HG02678 (cell line): ENCODE measurements around the gene CCND2.
A peak's percentile ranks its signal among the peaks of the same experiment; 100 is the strongest.

Experiments used
- ATAC-seq: cut with Tn5 transposase; IDR thresholded peaks from one replicate; pipeline ENCODE4 v1.9.1; 2021; ENCODE audit warnings: mild to moderate bottlenecking, moderate library complexity; ENCODE audit not compliant: unreplicated experiment

The CCND2 gene

DNA sequence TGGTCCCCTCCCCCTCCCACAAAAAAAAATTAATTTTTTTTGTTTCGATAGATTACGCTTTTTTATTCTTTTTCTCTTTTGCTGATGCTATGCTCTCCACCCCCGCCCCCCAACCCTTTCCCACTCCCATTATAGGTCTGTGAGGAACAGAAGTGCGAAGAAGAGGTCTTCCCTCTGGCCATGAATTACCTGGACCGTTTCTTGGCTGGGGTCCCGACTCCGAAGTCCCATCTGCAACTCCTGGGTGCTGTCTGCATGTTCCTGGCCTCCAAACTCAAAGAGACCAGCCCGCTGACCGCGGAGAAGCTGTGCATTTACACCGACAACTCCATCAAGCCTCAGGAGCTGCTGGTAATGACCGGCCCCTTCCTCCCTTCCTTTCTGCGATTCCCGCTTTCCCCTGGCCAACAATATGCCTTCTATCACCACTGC is 2.3 kb downstream of the CCND2 start:
- no peak for ATAC-seq

DNA sequence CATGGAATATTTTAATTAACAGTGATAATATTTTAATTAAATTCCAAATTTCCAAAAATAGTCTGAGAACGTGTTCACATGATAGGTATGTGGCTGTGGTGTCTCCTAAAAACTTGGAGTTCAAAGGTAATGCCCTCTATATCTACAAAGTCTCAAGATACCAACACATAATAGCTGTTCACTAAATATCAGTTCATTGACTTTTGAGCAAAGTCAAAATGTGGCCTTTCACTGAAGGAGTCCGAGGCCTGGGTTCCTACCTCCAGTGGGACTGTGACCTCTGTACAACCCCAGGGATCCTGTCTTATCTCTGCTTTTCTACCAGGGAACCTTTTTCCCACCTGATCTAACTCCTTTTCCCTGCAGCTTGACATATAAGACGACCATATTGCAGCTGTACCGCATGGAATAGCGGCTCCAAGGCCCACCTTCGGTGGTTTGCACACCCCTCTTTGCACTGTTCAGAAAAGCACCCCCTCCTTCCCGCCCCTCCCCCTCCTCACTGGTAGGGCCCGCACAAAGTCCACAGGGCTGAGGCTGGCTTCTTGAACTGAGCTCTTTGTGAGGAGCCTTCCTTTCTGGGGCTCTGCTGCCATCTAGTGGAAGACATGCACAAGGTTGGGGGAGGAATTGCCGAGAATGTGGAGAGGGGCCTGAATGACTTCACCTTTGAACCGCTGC is 3.1 kb downstream of the CCND2 start:
- ATAC-seq, result peak; percentile 38

DNA sequence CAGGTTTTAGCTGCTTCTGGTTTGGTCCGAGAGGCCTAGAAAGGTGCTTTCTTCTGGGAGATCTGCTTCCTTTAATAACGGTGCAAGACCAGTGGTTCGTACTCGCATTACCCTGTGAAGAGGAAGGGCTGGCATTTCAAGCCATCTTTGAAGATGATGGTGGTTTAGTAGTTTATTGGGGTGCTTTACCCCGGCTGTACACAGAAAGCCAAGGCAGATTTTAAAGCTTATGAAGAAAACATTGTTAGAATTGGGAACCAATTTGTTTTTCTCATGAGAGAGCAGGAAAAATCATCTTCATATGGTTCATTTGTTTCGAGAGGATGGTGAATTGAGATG is 3.6 kb downstream of the CCND2 start:
- ATAC-seq, result no peak

DNA sequence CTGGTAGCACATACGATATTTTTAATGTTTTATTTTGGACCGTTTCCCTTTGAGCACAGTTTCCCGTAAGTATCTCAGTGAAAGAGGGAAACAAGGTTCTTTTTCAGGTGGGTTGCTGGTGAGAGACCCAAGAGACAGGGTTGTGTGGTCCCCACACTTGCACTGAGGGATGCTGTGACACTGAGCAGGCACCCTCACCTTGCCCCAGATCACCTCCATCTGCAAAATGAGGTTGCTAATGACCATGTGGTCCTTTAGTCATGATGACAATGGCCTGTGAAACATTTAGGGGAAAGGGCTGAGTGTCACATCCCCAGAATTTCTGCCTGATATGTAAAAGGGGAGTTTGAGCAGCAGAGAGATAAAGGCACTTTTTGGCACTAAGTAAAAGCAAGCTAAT is 4.3 kb downstream of the CCND2 start:
- ATAC-seq, result no peak

DNA sequence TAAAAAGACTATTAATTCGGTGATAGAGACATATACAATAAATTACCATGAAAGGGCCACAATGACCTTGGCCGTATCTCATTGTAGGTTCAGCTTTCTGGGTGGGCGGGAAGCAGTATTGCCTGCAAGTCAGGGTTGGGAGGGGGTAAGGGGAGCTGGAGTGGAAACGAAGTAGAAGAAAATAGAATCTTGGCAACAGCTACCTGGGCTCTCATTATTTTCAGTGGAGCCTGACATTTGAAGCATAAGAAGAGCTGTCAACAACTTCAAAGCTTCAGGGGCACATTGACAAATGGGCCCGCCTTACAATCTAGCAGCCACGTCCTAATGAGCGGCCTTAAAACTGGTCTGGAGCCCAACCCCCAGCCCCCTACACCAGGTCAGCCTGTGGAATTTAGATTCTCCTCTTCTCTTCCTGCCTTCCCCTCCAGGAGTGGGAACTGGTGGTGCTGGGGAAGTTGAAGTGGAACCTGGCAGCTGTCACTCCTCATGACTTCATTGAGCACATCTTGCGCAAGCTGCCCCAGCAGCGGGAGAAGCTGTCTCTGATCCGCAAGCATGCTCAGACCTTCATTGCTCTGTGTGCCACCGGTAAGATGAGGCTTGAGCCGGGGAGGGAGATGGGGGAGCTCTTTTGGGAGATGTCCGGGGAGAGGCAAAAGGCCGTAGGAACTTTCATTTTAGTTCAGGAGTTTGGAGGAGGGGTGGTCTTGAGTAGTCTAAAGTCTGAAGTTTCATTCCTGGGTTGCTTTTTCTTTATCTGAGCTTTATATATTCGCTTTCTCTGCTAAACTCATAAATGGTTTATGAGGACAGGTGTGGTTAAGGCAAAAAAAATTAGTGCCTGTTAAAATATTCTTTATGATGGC is 5.0 kb downstream of the CCND2 start:
- no peak for ATAC-seq

DNA sequence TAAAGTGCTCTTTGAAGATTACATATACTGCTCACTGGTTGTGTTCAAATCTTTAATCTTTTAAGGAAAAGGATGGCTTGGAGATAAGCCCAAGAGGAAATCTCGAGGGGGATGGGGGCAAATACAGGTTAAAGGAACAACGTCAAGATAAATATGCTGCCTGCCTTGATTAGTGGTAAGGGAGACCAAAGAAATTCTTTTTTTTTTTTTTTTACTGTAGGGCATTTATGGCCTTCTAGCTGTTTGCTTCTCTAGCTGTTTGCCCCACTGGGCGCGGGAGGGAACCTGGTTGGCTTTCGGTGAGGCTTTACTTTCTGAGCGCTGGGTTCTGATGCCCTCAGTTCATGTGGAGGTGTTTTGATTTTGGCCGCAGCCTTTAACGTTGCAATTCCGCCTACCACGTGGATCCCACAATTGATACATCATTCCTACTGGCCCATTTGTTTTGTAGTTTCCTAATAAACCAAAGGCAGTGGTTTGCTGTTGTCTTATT is 5.7 kb downstream of the CCND2 start:
- no peak for ATAC-seq

DNA sequence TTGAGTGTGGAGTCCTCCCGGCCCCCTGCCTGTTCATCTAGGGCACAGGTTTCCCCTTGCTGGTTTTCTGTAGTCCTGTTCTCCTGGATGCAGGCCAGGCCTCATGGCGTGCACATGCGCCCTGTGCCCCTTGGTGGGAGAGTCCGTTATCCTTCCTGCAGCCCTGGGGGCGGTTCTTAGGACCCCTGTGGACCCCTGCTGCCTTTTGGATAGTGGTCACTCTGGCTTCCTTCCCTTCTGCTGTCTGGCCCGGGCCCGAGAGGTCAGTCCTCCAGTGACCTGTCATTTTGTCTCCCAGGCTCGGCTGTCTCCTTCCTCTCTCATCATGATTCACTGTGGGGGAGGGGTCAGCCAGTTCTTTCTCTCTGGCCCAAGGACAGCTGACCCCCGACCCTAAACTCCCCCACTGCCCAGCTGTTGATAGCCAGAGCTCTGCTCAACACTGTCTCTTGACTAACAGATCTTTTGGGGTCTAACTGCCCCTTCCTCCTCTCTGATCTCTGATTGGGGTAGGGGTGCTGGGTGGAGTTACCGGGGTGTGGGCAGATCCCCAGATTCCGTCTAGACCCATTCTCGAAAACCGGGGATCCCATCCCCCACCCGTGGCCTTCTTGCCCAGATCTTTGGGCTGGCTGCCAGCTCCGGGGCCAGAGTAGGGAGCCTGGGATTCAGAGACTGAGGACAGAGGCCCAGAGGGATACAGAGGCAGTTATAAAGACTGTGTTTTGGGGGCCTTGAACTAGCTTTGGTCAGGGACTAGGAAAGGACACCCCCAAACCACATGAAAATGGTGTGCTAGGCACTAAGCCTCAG is 7.0 kb downstream of the CCND2 start:
- ATAC-seq, result no peak

DNA sequence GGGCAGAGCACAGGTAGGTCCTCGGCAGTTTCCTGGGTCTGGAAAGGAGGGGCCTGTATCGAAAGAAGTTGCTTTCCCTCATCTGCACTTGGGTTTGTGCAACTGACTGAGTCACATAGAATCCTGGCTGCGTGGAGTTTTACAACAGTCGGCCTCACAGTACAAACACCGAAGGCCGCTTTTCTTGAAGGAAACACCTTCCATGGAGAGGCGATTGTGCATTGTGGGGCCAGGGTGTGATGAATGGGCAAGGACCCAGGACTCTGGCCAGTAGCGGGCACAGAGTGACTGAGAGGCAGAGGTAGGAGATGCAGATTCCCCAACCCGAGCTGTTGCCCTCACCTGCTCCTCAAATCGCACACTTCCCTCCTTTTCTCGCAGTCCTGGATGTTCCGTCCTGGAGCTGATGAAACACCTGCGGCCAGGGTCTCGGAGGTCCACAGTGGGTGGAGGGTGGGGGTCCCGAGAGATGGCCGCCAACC is 7.7 kb downstream of the CCND2 start:
- ATAC-seq, result no peak

DNA sequence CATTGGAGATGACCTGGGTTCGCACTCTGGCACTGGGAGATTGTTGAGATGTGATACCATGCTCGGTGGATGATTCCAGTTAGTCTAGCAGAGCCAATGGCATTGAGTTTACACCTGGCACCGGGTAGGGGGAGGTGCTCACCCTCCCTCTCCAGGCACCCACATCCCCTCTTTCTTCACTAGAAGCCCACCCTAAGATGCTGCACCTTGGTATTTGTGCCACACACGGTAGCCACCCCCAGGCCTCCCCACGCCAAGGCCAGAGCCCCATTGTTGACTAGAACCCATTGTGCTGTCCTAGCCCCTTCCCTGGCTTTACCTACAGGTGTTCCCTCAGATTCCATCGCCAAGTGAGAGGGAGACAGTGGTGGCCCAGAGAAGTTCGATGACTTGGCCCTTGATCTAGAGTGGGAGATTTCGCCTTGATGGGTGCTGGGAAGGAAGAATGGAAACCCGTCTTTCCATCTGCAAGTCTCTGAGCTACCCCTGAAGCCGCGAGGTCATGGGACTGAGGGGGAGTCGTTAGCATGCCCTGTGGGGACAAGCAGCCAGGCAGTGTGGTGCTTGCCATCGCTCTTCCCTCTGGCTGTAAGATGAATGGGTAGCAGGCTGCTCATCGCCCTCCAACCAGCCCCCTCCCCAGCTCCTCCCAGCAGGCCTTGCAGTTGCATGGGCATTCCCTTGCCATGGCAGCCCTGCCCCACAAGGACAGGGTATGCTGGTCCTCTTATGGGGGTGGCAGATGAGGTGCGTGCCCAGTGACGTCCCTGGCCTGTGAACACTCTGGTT is 8.7 kb downstream of the CCND2 start:
- no peak for ATAC-seq

DNA sequence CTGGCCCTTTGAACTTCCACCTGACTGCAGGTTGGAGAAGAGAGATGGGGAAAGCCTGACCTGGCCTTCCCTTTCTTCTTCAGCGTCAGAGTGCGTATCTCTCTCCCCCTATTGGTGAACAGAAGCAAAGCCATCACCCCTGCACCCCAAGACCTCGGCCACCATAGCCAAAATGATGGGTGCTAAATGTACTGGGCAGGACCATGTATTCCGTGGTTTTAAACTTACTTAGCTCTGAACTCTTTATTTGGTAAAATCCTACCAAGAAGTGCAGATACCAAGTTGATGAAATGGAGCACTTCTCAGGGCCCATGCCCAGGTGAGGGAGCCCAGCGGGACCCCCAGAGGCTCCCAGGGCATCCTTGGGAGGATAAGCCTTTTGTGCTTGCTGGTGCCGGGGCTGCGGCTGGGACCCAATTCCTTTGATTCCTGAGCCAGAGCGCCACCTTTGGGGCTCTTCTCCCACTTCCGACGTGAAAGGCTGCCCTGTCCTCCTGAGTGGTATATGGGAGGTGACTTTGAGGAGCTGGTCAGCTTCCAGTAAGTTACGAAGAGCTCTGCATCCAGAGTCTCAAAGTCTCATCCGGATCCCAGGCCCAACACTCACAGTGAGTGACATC is 9.4 kb downstream of the CCND2 start:
- no peak for ATAC-seq

DNA sequence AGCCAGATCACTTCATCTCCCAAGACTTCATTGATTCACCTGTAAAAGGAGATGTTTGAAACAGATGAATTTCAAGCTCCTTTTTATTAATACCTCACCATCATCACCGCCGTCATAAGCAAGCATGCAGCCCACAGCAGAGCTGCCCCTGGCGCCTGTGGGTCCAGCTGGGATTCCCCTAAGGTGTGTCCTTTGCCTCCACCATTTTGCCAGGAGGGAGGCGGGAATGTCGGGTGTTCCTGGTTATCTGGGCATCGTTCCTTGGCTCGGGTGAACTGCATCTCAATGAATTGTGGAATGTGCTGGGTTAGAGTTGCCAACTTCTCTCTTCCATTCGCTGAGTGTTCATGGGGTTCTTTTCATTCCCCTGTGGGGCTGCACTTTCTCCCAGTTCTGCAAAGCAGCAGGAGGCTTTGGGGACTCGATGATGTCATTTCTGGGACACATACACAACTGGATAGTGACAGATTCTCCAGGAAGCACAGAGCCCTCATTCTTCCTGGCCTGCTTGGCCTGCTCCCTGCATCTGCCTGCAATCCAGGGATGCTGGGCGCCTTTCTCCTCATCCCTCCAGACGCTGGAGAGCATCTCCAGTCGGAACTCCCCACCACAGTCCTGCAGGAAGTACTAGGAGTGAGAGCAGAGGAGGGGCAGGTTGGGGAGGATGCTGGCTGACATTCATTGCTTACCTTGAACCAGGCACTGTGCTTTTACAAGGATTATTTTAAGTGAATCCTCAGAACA is 10.1 kb downstream of the CCND2 start:
- no peak for ATAC-seq

DNA sequence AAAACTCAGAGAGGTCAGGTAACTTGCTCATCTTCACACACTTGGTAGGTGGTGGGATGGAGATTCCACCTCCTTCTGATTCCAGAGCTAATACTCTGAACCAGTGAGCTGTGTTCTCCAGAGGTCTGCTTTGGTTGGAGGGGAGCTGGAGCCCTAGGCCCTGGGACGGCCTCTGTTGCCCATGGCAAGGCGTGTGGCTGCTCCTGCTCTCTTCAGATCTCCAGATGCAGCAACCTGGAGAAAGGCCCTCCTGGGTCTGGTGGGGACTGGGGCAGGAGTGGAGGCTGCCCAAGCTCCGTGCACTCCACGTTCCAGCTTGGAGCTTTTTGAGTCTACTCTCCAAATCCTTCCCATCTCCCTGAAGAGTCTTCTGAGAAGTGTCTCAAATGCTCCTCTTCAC is 10.7 kb downstream of the CCND2 start:
- no peak for ATAC-seq

DNA sequence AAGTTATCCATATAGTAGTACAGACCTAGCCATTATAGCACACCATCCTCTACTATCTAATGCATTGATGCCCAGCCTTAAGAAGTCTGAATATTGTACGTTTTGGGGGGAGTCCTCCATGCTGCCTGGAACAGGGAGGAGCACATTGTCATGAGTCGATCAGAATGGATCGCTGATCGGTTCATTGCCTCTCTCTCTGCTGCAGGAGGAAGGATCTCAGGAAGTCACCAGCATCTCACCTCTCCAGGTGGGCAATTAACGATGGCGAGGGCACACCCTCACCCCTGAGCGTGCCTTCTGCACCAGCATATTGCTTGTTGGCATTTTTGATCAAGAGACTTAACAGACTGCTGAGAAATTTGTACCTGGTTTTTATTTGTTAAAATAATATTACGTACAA is 11.5 kb downstream of the CCND2 start:
- ATAC-seq, result no peak

DNA sequence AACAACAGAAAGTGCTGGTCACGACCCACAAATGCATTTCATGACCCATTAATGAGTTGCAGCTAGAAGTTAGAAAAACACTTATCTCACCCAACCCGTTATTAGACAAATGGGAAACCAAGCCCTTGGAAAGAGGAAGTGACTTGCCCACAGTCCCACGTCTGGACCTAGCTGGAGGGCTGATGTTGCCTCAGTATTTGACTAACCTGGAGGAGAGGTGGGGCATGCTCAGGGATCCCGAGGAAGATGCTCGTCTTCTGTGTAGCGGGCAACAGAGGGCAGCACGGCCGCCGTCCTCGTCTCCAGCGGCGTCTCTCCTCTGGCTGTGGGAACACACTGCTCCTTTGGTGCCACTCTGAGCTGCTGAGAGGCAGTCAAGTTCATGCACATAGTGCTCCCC is 12.7 kb downstream of the CCND2 start:
- no peak for ATAC-seq

DNA sequence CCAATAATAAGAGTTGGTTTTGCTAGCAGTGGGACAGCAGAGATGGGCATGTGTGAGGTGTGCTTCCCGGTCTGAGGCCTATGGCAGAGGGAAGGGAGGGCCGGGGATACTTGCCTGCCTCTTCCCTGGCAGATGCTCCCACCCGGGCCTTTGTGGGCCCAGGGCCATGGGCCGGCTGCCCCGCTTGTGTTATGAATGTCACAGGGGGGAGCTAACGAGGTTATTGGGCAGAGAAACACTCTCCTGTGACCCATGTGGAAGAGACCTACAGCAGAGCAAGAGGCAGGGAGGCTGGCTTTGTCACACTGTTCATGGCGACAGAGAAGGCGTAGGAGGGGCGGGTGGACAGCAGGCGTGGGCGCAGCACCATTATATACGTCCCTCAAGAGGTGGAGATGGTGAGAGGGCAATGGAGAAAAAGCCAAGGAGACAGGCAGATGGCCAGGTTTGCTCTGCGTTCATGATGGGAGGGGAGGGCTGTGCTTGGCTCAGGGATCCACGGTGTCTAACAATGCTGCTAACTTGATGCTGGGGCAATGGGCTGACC is 13.3 kb downstream of the CCND2 start:
- ATAC-seq, result no peak

DNA sequence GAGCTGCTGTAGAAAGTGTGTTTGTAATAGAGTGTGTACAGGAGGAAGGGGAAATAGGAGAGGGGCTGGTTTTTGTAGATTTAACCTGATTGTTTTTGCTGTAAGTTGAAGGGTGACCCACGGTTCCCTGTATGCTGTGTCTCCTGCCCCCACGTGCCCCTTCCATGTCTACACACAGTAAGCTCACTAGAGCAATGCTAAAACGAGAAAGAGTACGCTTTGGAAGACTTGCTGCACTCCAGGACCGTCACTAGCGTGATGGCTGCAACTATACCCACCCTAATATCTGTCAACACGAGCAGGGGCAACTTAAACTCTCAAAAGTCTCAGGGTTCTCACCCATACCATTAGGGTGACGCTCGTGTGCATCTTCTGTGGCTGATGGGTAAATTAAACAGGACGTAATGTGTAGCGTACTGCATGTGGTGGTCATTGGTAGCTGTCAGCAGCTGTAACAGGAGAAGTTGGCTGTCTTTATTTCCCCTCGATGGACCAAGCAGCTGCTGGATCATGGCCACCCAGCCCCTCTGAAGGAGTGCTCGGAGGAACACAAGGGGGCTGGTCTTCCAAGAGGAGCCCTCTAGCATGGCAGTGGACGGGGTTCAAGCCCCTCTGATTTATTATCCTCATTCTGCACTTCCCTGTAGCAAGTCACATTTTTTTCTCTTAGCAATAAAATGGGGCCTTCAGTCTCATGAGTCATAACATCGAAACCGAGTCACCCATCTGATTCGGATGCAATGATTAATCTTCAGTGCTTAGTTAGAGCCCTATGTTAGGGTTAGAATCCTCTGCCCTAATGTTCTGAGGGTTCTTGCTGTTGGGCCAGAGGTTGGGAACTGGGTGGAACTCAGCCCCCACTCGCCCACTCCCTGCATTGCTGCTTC is 14.0 kb downstream of the CCND2 start:
- no peak for ATAC-seq

DNA sequence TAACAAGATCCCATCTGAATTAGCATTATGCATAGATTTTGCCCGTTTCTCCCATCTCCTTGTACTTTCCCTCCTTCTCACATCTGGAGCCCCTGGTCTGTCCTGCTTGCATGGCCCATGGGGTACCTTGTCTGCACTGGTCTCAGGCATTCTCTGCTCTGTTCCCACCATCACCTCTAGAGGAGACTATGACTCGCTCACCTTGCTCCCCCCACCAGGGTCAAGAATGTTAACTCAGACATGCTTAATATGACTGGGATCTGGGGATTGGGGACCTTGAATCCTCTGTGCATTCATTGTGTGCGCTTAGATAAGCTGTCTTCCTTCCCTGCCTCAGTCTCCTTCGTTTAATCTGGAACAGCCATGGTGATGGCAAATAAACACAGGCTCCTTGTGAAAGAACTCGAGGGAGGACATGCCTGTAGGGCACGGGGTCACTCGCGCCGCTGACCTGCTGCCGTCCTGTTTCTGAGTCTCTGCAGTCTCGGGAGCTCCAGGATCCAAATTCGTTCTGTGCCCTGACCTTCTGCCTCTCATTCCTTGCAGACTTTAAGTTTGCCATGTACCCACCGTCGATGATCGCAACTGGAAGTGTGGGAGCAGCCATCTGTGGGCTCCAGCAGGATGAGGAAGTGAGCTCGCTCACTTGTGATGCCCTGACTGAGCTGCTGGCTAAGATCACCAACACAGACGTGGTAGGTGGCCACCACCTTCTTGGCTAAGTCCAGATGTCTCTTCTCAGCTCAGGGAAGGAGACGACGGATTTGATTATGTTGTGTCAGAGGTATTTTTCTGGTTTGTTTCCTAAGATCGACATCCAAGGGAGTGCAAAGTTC is 15.0 kb downstream of the CCND2 start:
- no peak for ATAC-seq
